Small intestine (tissue), 7 donors: ENCODE results near the gene ATRAID. TPM values are rescaled to one million over a fixed set of nuclear protein-coding genes. Genes with fewer than 3 reads are reported as not detected.

ENCODE experiments used
- DNase-seq, 2 donors: peaks; one replicate each; pipeline versions ENCODE4 v3.0.0 to v3.0.0-alpha.2; 2013
- FAIRE-seq: peaks from 2 replicates; lab custom pipeline; 2012; peaks lifted over from hg19 to GRCh38; lab: Jason Lieb, UNC
- H3K27ac ChIP-seq, 3 donors: one replicate each; pipeline ENCODE4 v1.5.1; 2013; ENCODE audit warnings: low read length in 2 of 3, mild to moderate bottlenecking in 2 of 3, control low read depth in 1 of 3, inconsistent platforms in 1 of 3, low read depth in 1 of 3, moderate library complexity in 1 of 3
- H3K27me3 ChIP-seq, 3 donors: one replicate each; pipeline ENCODE4 v1.6.1; 2013; ENCODE audit warnings: low read length in 3 of 3, inconsistent platforms in 1 of 3; ENCODE audit not compliant: control insufficient read depth in 3 of 3, insufficient read depth in 3 of 3
- H3K36me3 ChIP-seq, 3 donors: one replicate each; pipeline ENCODE4 v1.6.1; 2013; ENCODE audit warnings: low read length in 3 of 3, inconsistent platforms in 1 of 3, low read depth in 1 of 3, mild to moderate bottlenecking in 1 of 3, moderate library complexity in 1 of 3; ENCODE audit not compliant: control insufficient read depth in 3 of 3, insufficient read depth in 2 of 3
- H3K4me1 ChIP-seq, 3 donors: one replicate each; pipeline ENCODE4 v1.6.1; 2013; ENCODE audit warnings: low read length in 2 of 3, inconsistent platforms in 1 of 3, low read depth in 1 of 3, mild to moderate bottlenecking in 1 of 3, moderate library complexity in 1 of 3; ENCODE audit not compliant: control insufficient read depth in 3 of 3, insufficient read depth in 2 of 3
- H3K4me3 ChIP-seq, 3 donors: one replicate each; pipeline ENCODE4 v1.5.1; 2013; ENCODE audit warnings: low read length in 3 of 3, control low read depth in 1 of 3, inconsistent platforms in 1 of 3, low read depth in 1 of 3, mild to moderate bottlenecking in 1 of 3, moderate library complexity in 1 of 3
- H3K9me3 ChIP-seq, 2 donors: one replicate each; pipeline ENCODE4 v1.6.1; 2013; ENCODE audit warnings: low read depth in 1 of 2, low read length in 1 of 2; ENCODE audit not compliant: control insufficient read depth in 2 of 2, insufficient read depth in 1 of 2
- WGBS, 3 donors: extraction: QIAGEN DNeasy Blood & Tissue Kit; methylation state at CpG; one replicate each; pipeline ENCODE4 v1.1.7; 2013; 5-methylcytosine and 5-hydroxymethylcytosine counted together
- polyA plus RNA-seq, 4 donors: library from polyadenylated mRNA; stranded (reverse) in 3 of 4; unstranded in 1 of 4; fragments of 200-250 nt in 3 of 4; fragments of 120-200 nt in 1 of 4; gene quantifications; one replicate each; pipeline versions ENCODE4 v1.2.1 to v1.2.3, GENCODE V29; 2013
- donor health status: healthy with polysubstance abuse.
- donor health status: control.
- donor health status: control.
- donor health status: Bipolar disorder and iron deficiency.
- donor health status: healthy.

Gene ATRAID
- polyA plus RNA-seq, 4 donors: 89.2 to 151 (median 109) TPM

DNA sequence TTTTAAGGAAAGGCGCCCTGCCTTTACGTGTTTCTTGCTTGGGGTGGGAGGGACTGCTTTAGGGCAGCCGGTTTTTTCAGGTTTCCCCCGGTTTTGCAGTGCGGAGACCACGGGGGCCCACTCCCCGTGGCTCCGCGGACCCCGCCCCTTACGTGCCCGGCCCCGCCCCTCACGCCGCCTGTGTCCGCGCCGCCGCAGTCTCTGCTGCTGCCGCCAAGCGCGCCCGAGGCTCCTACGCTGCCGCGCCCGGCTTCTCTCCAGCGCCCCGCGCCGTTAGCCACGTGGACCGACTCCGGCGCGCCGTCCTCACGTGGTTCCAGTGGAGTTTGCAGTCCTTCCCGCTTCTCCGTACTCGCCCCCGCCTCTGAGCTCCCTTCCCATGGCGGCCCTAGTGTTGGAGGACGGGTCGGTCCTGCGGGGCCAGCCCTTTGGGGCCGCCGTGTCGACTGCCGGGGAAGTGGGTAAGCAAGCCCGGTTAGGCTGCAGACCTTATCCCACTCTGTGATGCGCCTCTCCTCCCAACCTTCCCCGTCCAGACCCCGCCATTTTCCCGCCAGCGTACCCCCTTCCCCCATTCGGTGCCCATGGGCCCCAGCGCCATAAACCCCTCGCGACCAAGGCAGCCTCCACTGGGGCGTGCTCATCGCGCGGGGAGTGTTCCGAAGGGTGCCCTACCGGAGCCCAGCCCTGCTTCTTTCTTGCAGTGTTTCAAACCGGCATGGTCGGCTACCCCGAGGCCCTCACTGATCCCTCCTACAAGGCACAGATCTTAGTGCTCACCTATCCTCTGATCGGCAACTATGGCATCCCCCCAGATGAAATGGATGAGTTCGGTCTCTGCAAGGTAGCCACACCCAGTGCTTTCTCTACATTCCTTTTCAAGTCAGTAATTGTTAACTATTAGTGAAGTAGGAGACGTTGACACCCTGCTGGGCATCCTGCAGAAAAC lies 5.6 kb downstream of the ATRAID start, which contains the start of gene CAD:
Gene CAD, plus strand, starts transcription at position 197 of the 949 bp plus-strand sequence. Its CDS starts 183 bp downstream, at position 380.
- Histone ChIP-seq H3K27me3 (no peaks in the 10 kb centered on the region), H3K36me3 (peaks cover 0 to 32% (median 4%) of the 10 kb centered on the region in 3 donors), H3K27ac (peak within 1 kb of the TSS in 2 of 3 donors; percentile 82 to 84), H3K4me1 (peaks cover 3 to 34% (median 5%) of the 10 kb centered on the region in 3 donors), H3K4me3 (peak within 1 kb of the TSS; percentile 55 to 81 (median 55)), H3K9me3 (no peaks in the 10 kb centered on the region)
- 0 to 1% (median 0%) methylated on average over 61 to 72 of the region's 72 CpGs for WGBS, 3 donors
- FAIRE-seq (no peak), DNase-seq (peak; percentile 83 to 92)

DNA sequence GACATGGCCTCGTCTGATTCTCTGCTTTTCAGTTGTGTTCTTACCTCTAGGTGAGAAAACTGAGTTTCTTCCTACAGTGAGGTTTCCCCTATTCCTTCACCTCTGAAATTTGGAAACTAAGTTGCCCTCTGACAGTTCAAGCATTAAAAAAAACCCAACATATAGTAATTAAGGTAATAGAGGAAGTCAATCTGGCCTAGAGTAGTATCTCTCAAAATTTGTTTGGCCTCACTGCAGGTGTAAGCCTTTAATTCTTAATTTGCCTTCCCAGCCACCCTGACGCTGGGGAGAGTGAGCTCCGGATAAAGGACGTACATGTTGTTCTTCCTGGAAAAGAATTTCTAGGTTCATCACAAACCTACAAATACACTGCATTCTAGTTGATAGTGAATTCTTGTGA lies 6.8 kb downstream of the ATRAID start:
- Histone ChIP-seq H3K4me3 (no peak overlapping the region), H3K36me3 (peaks cover 0 to 42% (median 4%) of the 10 kb centered on the region in 3 donors), H3K27ac (no peak overlapping the region), H3K9me3 (no peaks in the 10 kb centered on the region), H3K27me3 (no peaks in the 10 kb centered on the region), H3K4me1 (peaks cover 0 to 26% (median 3%) of the 10 kb centered on the region in 3 donors)
- no peak for DNase-seq
- WGBS, 3 donors: 34 to 61% (median 48%) methylated on average over 4 of the region's 4 CpGs
- FAIRE-seq: no peak

DNA sequence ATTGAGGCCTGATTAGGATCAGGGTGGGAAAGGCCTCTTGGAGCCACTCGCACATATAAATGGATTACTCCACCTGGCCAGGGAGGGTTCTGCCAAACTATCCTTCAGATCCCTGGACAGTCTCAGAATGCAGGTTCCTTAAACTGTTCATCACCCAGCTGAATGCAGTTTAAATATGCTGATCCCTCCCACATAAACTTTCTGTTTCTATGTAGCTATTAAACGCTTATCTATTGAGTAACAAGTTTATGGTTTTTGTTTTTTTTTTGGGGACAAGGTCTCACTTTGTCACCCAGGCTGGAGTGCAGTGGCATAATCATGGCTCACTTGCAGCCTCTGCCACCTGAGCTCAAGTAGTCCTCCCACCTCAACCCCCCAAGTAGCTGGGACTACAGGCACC lies 7.2 kb downstream of the ATRAID start:
- Histone ChIP-seq H3K27me3 (no peaks in the 10 kb centered on the region), H3K36me3 (peaks cover 0 to 43% (median 5%) of the 10 kb centered on the region in 3 donors), H3K4me3 (no peak overlapping the region), H3K27ac (no peak overlapping the region), H3K4me1 (peaks cover 0 to 25% (median 3%) of the 10 kb centered on the region in 3 donors), H3K9me3 (no peaks in the 10 kb centered on the region)
- no peak for FAIRE-seq
- peak; percentile 42 to 47 for DNase-seq
- WGBS, 3 donors: 21 to 48% (median 36%) methylated on average over 2 of the region's 2 CpGs

DNA sequence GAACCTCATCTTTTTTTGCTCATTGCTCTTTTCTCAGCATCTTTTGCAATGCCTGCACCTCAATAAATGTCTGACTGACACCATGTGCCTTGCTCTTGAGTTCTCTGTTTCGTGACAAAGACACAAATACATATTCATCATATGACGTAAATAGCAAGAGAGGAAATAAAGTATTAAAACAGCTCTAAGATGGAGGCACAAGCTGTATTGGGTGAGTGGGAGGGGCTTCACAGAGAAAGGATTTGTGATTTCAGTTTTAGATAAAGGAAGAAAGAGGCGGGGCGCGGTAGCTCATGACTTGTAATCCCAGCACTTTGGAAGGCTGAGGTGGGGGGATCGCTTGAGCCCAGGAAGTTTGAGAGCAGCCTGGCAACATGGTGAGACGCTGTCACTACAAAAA lies 8.2 kb downstream of the ATRAID start:
- FAIRE-seq: no peak
- DNase-seq: no peak
- peaks cover 0 to 25% (median 3%) of the 10 kb centered on the region in 3 donors for H3K4me1 ChIP-seq
- no peaks in the 10 kb centered on the region for H3K27me3 ChIP-seq
- H3K9me3 ChIP-seq: no peaks in the 10 kb centered on the region
- H3K4me3 ChIP-seq: no peak overlapping the region
- 96 to 99% (median 97%) methylated on average over 7 of the region's 7 CpGs for WGBS, 3 donors
- no peak overlapping the region for H3K27ac ChIP-seq
- H3K36me3 ChIP-seq: peaks cover 9 to 53% (median 9%) of the 10 kb centered on the region in 3 donors

DNA sequence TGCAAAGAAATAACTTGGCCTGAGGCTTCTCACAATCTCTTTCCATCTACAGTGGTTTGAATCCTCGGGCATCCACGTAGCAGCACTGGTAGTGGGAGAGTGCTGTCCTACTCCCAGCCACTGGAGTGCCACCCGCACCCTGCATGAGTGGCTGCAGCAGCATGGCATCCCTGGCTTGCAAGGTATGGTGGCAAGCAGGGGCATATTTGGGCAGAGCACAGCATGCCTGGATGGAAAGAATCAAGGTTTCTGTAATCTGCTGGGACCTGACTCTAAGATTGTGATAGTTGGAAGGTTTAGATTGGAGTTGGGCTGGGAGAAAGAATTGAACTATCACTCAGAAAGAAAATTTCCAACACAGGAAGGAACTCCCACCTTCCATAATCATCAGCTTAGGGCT lies 9.3 kb downstream of the ATRAID start:
- Histone ChIP-seq H3K4me3 (no peak overlapping the region), H3K36me3 (peaks cover 10 to 61% (median 17%) of the 10 kb centered on the region in 3 donors), H3K27ac (no peak overlapping the region), H3K4me1 (peaks cover 0 to 25% (median 3%) of the 10 kb centered on the region in 3 donors), H3K27me3 (no peaks in the 10 kb centered on the region), H3K9me3 (no peaks in the 10 kb centered on the region)
- DNase-seq (no peak), FAIRE-seq (no peak)
- WGBS, 3 donors: 93 to 97% (median 95%) methylated on average over 3 of the region's 3 CpGs

GRCh38 chr2:27222407-27222806 lies 10.6 kb downstream of the ATRAID start:
- Histone ChIP-seq H3K9me3 (no peaks in the 10 kb centered on the region), H3K4me3 (no peak overlapping the region), H3K4me1 (peaks cover 0 to 19% (median 3%) of the 10 kb centered on the region in 3 donors), H3K27ac (no peak overlapping the region), H3K36me3 (peaks cover 13 to 63% (median 20%) of the 10 kb centered on the region in 3 donors), H3K27me3 (no peaks in the 10 kb centered on the region)
- WGBS, 3 donors: 86 to 96% (median 93%) methylated on average over 5 of the region's 5 CpGs
- FAIRE-seq: no peak
- DNase-seq: no peak

GRCh38 chr2:27223416-27223815 lies 11.6 kb downstream of the ATRAID start:
- no peak overlapping the region for H3K4me3 ChIP-seq
- H3K9me3 ChIP-seq: no peaks in the 10 kb centered on the region
- DNase-seq: no peak
- no peak overlapping the region for H3K27ac ChIP-seq
- whole genome bisulfite sequencing, 3 donors: 97 to 99% (median 98%) methylated on average over 6 of the region's 6 CpGs
- peaks cover 0 to 13% (median 0%) of the 10 kb centered on the region in 3 donors for H3K4me1 ChIP-seq
- no peak for FAIRE-seq
- H3K36me3 ChIP-seq: peaks cover 13 to 65% (median 17%) of the 10 kb centered on the region in 3 donors
- no peaks in the 10 kb centered on the region for H3K27me3 ChIP-seq

DNA sequence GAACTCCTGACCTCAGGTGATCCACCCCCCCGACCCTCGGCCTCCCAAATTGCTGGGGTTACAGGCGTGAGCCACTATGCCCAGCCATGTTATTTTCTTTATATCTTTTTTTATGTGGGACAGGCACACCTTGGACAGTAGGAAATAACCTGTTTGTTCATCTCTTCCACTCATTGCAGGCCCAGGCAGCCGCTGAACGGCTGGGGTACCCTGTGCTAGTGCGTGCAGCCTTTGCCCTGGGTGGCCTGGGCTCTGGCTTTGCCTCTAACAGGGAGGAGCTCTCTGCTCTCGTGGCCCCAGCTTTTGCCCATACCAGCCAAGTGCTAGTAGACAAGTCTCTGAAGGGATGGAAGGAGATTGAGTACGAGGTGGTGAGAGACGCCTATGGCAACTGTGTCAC lies 13.7 kb downstream of the ATRAID start:
- Histone ChIP-seq H3K9me3 (no peaks in the 10 kb centered on the region), H3K27ac (no peak overlapping the region), H3K36me3 (peaks cover 13 to 75% (median 20%) of the 10 kb centered on the region in 3 donors), H3K27me3 (no peaks in the 10 kb centered on the region), H3K4me3 (no peak overlapping the region), H3K4me1 (no peaks in the 10 kb centered on the region)
- WGBS, 3 donors: 93 to 94% (median 94%) methylated on average over 9 of the region's 9 CpGs
- FAIRE-seq (no peak), DNase-seq (no peak)
